NT2/D1 (cell line): ENCODE data around the gene TRPM4.

Experiments used
- SUZ12 ChIP-seq: IDR thresholded peaks from 2 replicates; pipeline ENCODE4 v1.6.1; 2011; ENCODE audit not compliant: insufficient read length, insufficient read depth; ENCODE audit errors: extremely low read depth
- YY1 ChIP-seq: IDR thresholded peaks from 2 replicates; pipeline ENCODE4 v1.6.1; 2011; ENCODE audit not compliant: insufficient read length, insufficient read depth
- ZNF274 ChIP-seq: IDR thresholded peaks from 2 replicates; pipeline ENCODE4 v1.6.1; 2011; ENCODE audit warnings: mild to moderate bottlenecking, low read depth, low read length

DNA sequence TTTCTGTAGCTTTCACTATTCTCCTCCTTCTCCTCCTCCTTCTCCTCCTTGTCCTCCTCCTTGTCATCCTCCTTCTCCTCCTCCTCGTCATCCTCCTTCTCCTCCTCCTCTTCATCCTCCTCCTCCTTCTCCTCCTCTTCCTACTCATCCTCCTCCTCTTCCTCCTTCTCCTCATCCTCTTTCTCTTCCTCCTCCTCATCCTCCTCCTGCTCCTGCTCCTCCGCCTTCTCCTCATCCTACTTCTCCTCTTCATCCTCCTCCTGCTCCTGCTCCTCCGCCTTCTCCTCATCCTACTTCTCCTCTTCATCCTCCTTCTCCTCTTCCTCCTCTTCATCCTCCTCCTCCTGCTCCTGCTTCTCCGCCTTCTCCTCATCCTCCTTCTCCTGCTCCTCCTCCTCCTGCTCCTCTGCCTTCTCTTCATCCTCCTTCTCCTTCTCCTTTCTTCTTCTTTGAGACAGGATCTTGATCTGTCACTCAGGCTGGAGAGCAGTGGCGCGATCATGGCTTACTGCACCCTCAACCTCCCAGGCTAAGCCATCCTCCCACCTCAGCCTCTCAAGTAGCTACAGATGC lies 36.3 kb downstream of the TRPM4 start:
- no peak for TF ChIP-seq ZNF274
- TF ChIP-seq YY1 = no peak
- TF ChIP-seq SUZ12 = no peak
